Neural cell (in vitro differentiated cells): ENCODE results near the gene ADAMTS20. TPM values are rescaled to one million over a fixed set of nuclear protein-coding genes. Genes with fewer than 3 reads are reported as not detected.

Source experiments
- H2AFZ ChIP-seq: fragments of 200-600, 300-800 bp; sonication (generic), shearing (Covaris generic); 2 replicates; pipeline ENCODE4 v1.6.0; 2014; ENCODE audit warnings: low read depth, mild to moderate bottlenecking, antibody characterized with exemption, low read length, moderate library complexity
- H3F3A ChIP-seq: fragments of 200-600 bp; shearing (Covaris generic); 2 replicates; pipeline ENCODE4 v1.6.1; 2016; ENCODE audit warnings: mild to moderate bottlenecking, moderate library complexity, mixed read lengths, antibody characterized with exemption, low read length; ENCODE audit not compliant: insufficient read depth, poor library complexity, severe bottlenecking
- H3K27ac ChIP-seq: fragments of 200-600, 300-800 bp; sonication (generic), shearing (Covaris generic); 2 replicates; pipeline ENCODE4 v1.5.1; 2014; ENCODE audit warnings: mild to moderate bottlenecking, low read length, moderate library complexity
- H3K27me3 ChIP-seq: fragments of 300-800, 200-600 bp; sonication (generic), shearing (Covaris generic); 2 replicates; pipeline ENCODE4 v1.6.0; 2014; ENCODE audit warnings: mild to moderate bottlenecking, low read depth, low read length, moderate library complexity; ENCODE audit not compliant: insufficient read depth
- H3K36me3 ChIP-seq: fragments of 300-800, 200-600 bp; sonication (generic), shearing (Covaris generic); 2 replicates; pipeline ENCODE4 v1.5.1; 2014; ENCODE audit warnings: mild to moderate bottlenecking, antibody characterized with exemption, low read length, moderate library complexity; ENCODE audit not compliant: insufficient read depth
- H3K4me2 ChIP-seq: fragments of 300-800, 200-600 bp; sonication (generic), shearing (Covaris generic); 2 replicates; pipeline ENCODE4 v1.6.0; 2014; ENCODE audit warnings: mild to moderate bottlenecking, low read length
- H3K4me3 ChIP-seq: fragments of 300-800, 200-600 bp; sonication (generic), shearing (Covaris generic); 2 replicates; pipeline ENCODE4 v1.5.1; 2014; ENCODE audit warnings: mild to moderate bottlenecking, low read length, moderate library complexity
- H3K79me2 ChIP-seq: fragments of 200-600 bp; shearing (Covaris generic); replicated peaks from 2 replicates; pipeline ENCODE4 v1.6.0; 2014; ENCODE audit warnings: mild to moderate bottlenecking, low read length, moderate library complexity; ENCODE audit not compliant: insufficient read depth
- H3K9ac ChIP-seq: fragments of 300-800, 200-600 bp; sonication (generic), shearing (Covaris generic); 2 replicates; pipeline ENCODE4 v1.6.1; 2016; ENCODE audit warnings: mild to moderate bottlenecking, low read length, mixed read lengths
- H3K9me2 ChIP-seq: fragments of 200-600 bp; shearing (Covaris generic); 2 replicates; pipeline ENCODE4 v1.6.1; 2016; ENCODE audit warnings: mild to moderate bottlenecking, low read length, mixed read lengths; ENCODE audit not compliant: insufficient read depth
- H3K9me3 ChIP-seq: fragments of 200-600, 300-800 bp; sonication (generic), shearing (Covaris generic); 2 replicates; pipeline ENCODE4 v1.6.1; 2016; ENCODE audit warnings: mild to moderate bottlenecking, mixed run types, low read length, moderate library complexity, mixed read lengths
- H4K20me1 ChIP-seq: fragments of 200-600 bp; shearing (Covaris generic); 2 replicates; pipeline ENCODE4 v1.6.1; 2016; ENCODE audit warnings: mild to moderate bottlenecking, mixed run types; ENCODE audit not compliant: insufficient read depth
- CTCF ChIP-seq: fragments of 450-650 bp; IDR thresholded peaks from 2 replicates; pipeline ENCODE4 v1.5.1; 2014; ENCODE audit warnings: antibody characterized with exemption, mild to moderate bottlenecking, moderate library complexity; ENCODE audit not compliant: poor library complexity, severe bottlenecking
- EP300 ChIP-seq: fragments of 450-650 bp; conservative IDR thresholded peaks from 2 replicates; pipeline ENCODE4 v1.6.1; 2014; ENCODE audit warnings: antibody characterized with exemption, mild to moderate bottlenecking, moderate library complexity; ENCODE audit not compliant: poor library complexity, severe bottlenecking
- EZH2 ChIP-seq: fragments of 200-600, 300-800 bp; shearing (Covaris generic), sonication (generic); IDR thresholded peaks from 2 replicates; pipeline ENCODE4 v1.6.1; 2014; ENCODE audit warnings: antibody characterized with exemption, low read length, borderline replicate concordance, mild to moderate bottlenecking; ENCODE audit not compliant: insufficient read depth, poor library complexity, severe bottlenecking
- MXI1 ChIP-seq: fragments of 450-650 bp; conservative IDR thresholded peaks from 2 replicates; pipeline ENCODE4 v1.6.1; 2014; ENCODE audit warnings: antibody characterized with exemption, mild to moderate bottlenecking; ENCODE audit not compliant: poor library complexity, severe bottlenecking
- POLR2AphosphoS5 ChIP-seq: IDR thresholded peaks from 2 replicates; pipeline ENCODE4 v1.6.1; 2012
- RAD21 ChIP-seq: fragments of 450-650 bp; conservative IDR thresholded peaks from 2 replicates; pipeline ENCODE4 v1.6.1; 2014; ENCODE audit warnings: antibody characterized with exemption, mild to moderate bottlenecking, moderate library complexity
- REST ChIP-seq: IDR thresholded peaks from 2 replicates; pipeline ENCODE4 v1.6.1; 2012; ENCODE audit warnings: borderline replicate concordance
- SMC3 ChIP-seq: fragments of 450-650 bp; conservative IDR thresholded peaks from 2 replicates; pipeline ENCODE4 v1.6.1; 2014; ENCODE audit warnings: antibody characterized with exemption, mild to moderate bottlenecking, moderate library complexity; ENCODE audit not compliant: poor library complexity
- TAF1 ChIP-seq: IDR thresholded peaks from 2 replicates; pipeline ENCODE4 v1.6.1; 2012; ENCODE audit warnings: low read depth
- polyA plus RNA-seq: library from polyadenylated mRNA; depleted of rRNA; stranded (reverse); fragments of >200 nt; gene quantifications from 2 replicates; pipeline ENCODE4 v1.2.3, GENCODE V29; 2014

ADAMTS20 gene
- polyA plus RNA-seq, 1 donor from 2014 or later, result 0.72 TPM

GRCh38 chr12:43436597-43436996, 115.4 kb downstream of the ADAMTS20 start:
- H3K27me3 ChIP-seq, result no peaks in the 10 kb centered on the region
- H3K9ac ChIP-seq, result no peak overlapping the region
- no peak overlapping the region for H3K4me3 ChIP-seq
- H3K27ac ChIP-seq, result no peak overlapping the region
- H3K9me3 ChIP-seq, result no peaks in the 10 kb centered on the region
- no peaks in the 10 kb centered on the region for H3K9me2 ChIP-seq
- H3K79me2 ChIP-seq, result no peaks in the 10 kb centered on the region
- no peaks in the 10 kb centered on the region for H3F3A ChIP-seq
- no peak overlapping the region for H2AFZ ChIP-seq
- H3K4me2 ChIP-seq, result no peak overlapping the region
- no peak for TF ChIP-seq REST
- TF ChIP-seq EZH2, result no peak
- no peak for TF ChIP-seq CTCF
- no peak for TF ChIP-seq POLR2AphosphoS5
- TF ChIP-seq RAD21, result no peak
- TF ChIP-seq MXI1, result no peak
- H4K20me1 ChIP-seq, result no peaks in the 10 kb centered on the region
- H3K36me3 ChIP-seq, result no peaks in the 10 kb centered on the region

GRCh38 chr12:43434614-43435013, 117.4 kb downstream of the ADAMTS20 start:
- H3K27me3 ChIP-seq, result no peaks in the 10 kb centered on the region
- H4K20me1 ChIP-seq, result no peaks in the 10 kb centered on the region
- H3K36me3 ChIP-seq, result no peaks in the 10 kb centered on the region
- no peak for TF ChIP-seq SMC3
- TF ChIP-seq EZH2, result no peak
- TF ChIP-seq RAD21, result no peak
- no peak for TF ChIP-seq REST
- no peak for TF ChIP-seq TAF1
- no peak for TF ChIP-seq CTCF
- TF ChIP-seq MXI1, result no peak
- TF ChIP-seq EP300, result no peak
- no peak for TF ChIP-seq POLR2AphosphoS5
- no peaks in the 10 kb centered on the region for H3K79me2 ChIP-seq
- H3F3A ChIP-seq, result no peaks in the 10 kb centered on the region
- H3K4me2 ChIP-seq, result no peak overlapping the region
- no peak overlapping the region for H3K9ac ChIP-seq
- no peaks in the 10 kb centered on the region for H3K9me2 ChIP-seq
- H2AFZ ChIP-seq, result no peak overlapping the region
- no peaks in the 10 kb centered on the region for H3K9me3 ChIP-seq
- no peak overlapping the region for H3K4me3 ChIP-seq
- H3K27ac ChIP-seq, result no peak overlapping the region
